ENCODE data around the gene SH3PXD2B.

Gene SH3PXD2B

GRCh38 chr5:172492097-172492840 lies 37.9 kb upstream of the SH3PXD2B start:
- TF ChIP-seq EZH2 (IDR thresholded peaks at IDR 0.05; ENCODE audit: borderline replicate concordance, low read length) (no peak), CTCF (IDR thresholded peaks at IDR 0.05; ENCODE audit: low read length) (no peak)
- Histone ChIP-seq H3K9me2 (ENCODE audit: low read depth, low read length) (no peaks in the 10 kb centered on the region), H3K4me3 (ENCODE audit: low read depth, low read length, poor library complexity, severe bottlenecking) (no peak overlapping the region), H3K79me2 (ENCODE audit: insufficient read depth, low read length) (no peaks in the 10 kb centered on the region), H4K20me1 (ENCODE audit: insufficient read depth, low read length) (no peaks in the 10 kb centered on the region), H3K9me3 (ENCODE audit: low read length) (no peaks in the 10 kb centered on the region), H3K4me1 (ENCODE audit: insufficient read depth, low read length, severe bottlenecking) (no peaks in the 10 kb centered on the region), H3K36me3 (ENCODE audit: insufficient read depth, low read length) (no peaks in the 10 kb centered on the region), H2AFZ (ENCODE audit: low read length) (no peak overlapping the region), H3K27ac (ENCODE audit: low read depth, low read length, poor library complexity, severe bottlenecking) (no peak overlapping the region), H3K27me3 (ENCODE audit: insufficient read depth, low read length) (peaks cover 3% of the 10 kb centered on the region; the same call in 1 of the 2 replicates), H3K9ac (ENCODE audit: low read length) (no peak overlapping the region), H3K4me2 (ENCODE audit: low read length) (no peak overlapping the region), H3F3A (ENCODE audit: insufficient read depth, low read length) (no peaks in the 10 kb centered on the region)

- Histone ChIP-seq H3K9me2 (ENCODE audit: low read depth, low read length) (no peaks in the 10 kb centered on the region), H3K27ac (ENCODE audit: low read depth, low read length, poor library complexity, severe bottlenecking) (no peak overlapping the region), H3F3A (ENCODE audit: insufficient read depth, low read length) (no peaks in the 10 kb centered on the region), H3K36me3 (ENCODE audit: insufficient read depth, low read length) (no peaks in the 10 kb centered on the region), H3K9me3 (ENCODE audit: low read length) (no peaks in the 10 kb centered on the region), H3K79me2 (ENCODE audit: insufficient read depth, low read length) (no peaks in the 10 kb centered on the region), H3K9ac (ENCODE audit: low read length) (no peak overlapping the region), H3K4me3 (ENCODE audit: low read depth, low read length, poor library complexity, severe bottlenecking) (no peak overlapping the region), H3K4me1 (ENCODE audit: insufficient read depth, low read length, severe bottlenecking) (no peaks in the 10 kb centered on the region), H4K20me1 (ENCODE audit: insufficient read depth, low read length) (no peaks in the 10 kb centered on the region), H3K4me2 (ENCODE audit: low read length) (no peak overlapping the region), H3K27me3 (ENCODE audit: insufficient read depth, low read length) (peaks cover 3% of the 10 kb centered on the region; the same call in 1 of the 2 replicates), H2AFZ (ENCODE audit: low read length) (no peak overlapping the region)
- TF ChIP-seq CTCF (IDR thresholded peaks at IDR 0.05; ENCODE audit: low read length) (no peak), EZH2 (IDR thresholded peaks at IDR 0.05; ENCODE audit: borderline replicate concordance, low read length) (no peak)
These were observed 37.2 kb upstream of the SH3PXD2B start for GRCh38 chr5:172491481-172491880.

GRCh38 chr5:172490514-172491461 lies 36.5 kb upstream of the SH3PXD2B start:
- Histone ChIP-seq H3F3A (ENCODE audit: insufficient read depth, low read length) (no peaks in the 10 kb centered on the region), H3K36me3 (ENCODE audit: insufficient read depth, low read length) (no peaks in the 10 kb centered on the region), H2AFZ (ENCODE audit: low read length) (no peak overlapping the region), H3K4me1 (ENCODE audit: insufficient read depth, low read length, severe bottlenecking) (no peaks in the 10 kb centered on the region), H3K27ac (ENCODE audit: low read depth, low read length, poor library complexity, severe bottlenecking) (no peak overlapping the region), H3K4me2 (ENCODE audit: low read length) (no peak overlapping the region), H3K9ac (ENCODE audit: low read length) (no peak overlapping the region), H3K27me3 (ENCODE audit: insufficient read depth, low read length) (peaks cover 3% of the 10 kb centered on the region; the same call in 1 of the 2 replicates), H3K4me3 (ENCODE audit: low read depth, low read length, poor library complexity, severe bottlenecking) (no peak overlapping the region), H3K9me2 (ENCODE audit: low read depth, low read length) (no peaks in the 10 kb centered on the region), H4K20me1 (ENCODE audit: insufficient read depth, low read length) (no peaks in the 10 kb centered on the region), H3K79me2 (ENCODE audit: insufficient read depth, low read length) (no peaks in the 10 kb centered on the region), H3K9me3 (ENCODE audit: low read length) (no peaks in the 10 kb centered on the region)
- TF ChIP-seq CTCF (IDR thresholded peaks at IDR 0.05; ENCODE audit: low read length) (no peak), EZH2 (IDR thresholded peaks at IDR 0.05; ENCODE audit: borderline replicate concordance, low read length) (no peak)

All from OCI-LY1 (cell line).